ENCODE results near the gene ZNF467. TPM values are rescaled to one million over a fixed set of nuclear protein-coding genes. Genes with fewer than 3 reads are reported as not detected.

Gene ZNF467
- total RNA-seq, 4 donors from 2014 or later, result 6.2 to 12.1 (median 9.8) TPM

- intact Hi-C loops (cut with DNase I; ENCODE audit: low total_unique reads), result no loop called here
- 1 to 2% methylated on average over 26 to 35 of the region's 47 CpGs for WGBS, 2 donors
- H3K4me3 ChIP-seq (ENCODE audit: low read depth, poor library complexity, severe bottlenecking), result peak overlapping the region; percentile 33
- DNase-seq (ENCODE audit: low spot score in 2 of 2), result peak in 1 of 2 donors; percentile 89
- TF ChIP-seq CTCF (IDR thresholded peaks at IDR 0.05) (no peak), POLR2A (IDR thresholded peaks at IDR 0.05) (no peak)
These were observed 990 bp downstream of the ZNF467 start for GRCh38 chr7:149772241-149772955.

- peak; percentile 86 to 98 for DNase-seq (ENCODE audit: low spot score in 2 of 2)
- WGBS, 2 donors, result 1% methylated on average over 25 to 34 of the region's 37 CpGs
- intact Hi-C loops (cut with DNase I; ENCODE audit: low total_unique reads), result no loop called here
These were observed 1.6 kb downstream of the ZNF467 start for GRCh38 chr7:149771720-149772240.

GRCh38 chr7:149770728-149771636, 2.4 kb downstream of the ZNF467 start:
- WGBS, 2 donors, result 28% methylated on average over 16 of the region's 16 CpGs
- H3K4me3 ChIP-seq (ENCODE audit: low read depth, poor library complexity, severe bottlenecking), result no peak overlapping the region
- TF ChIP-seq CTCF (IDR thresholded peaks at IDR 0.05) (no peak), POLR2A (IDR thresholded peaks at IDR 0.05) (no peak)
- intact Hi-C loops (cut with DNase I; ENCODE audit: low total_unique reads), result no loop called here
- DNase-seq (ENCODE audit: low spot score in 2 of 2), result peak in 1 of 2 donors; percentile 89

More at GRCh38 chr7:149771720-149772240, 1.6 kb downstream of the ZNF467 start:
- TF ChIP-seq POLR2A (IDR thresholded peaks at IDR 0.05) (no peak), CTCF (IDR thresholded peaks at IDR 0.05) (no peak)
- H3K4me3 ChIP-seq (ENCODE audit: low read depth, poor library complexity, severe bottlenecking), result peak overlapping the region; percentile 30

DNA sequence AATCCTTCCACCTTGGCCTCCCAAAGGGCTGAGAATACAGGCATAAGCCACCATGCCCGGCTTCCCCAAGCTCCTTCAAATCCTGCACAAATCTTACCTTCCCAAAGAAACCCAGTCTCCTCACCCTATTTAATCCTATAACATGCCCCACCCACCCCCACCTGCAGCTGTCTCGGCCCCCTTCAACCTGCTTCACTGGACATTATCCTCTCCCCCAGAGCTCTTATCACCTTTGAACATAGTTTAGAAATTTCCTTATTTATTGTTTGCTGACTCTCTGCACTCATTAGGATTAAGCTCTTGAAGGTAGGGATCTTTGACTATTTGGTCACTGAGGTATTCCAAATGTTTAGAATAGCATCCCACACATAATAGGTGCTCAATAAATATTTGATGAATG, 3.5 kb downstream of the ZNF467 start:
- DNase-seq (ENCODE audit: low spot score in 2 of 2), result no peak
- 94 to 100% methylated on average over 2 of the region's 2 CpGs for WGBS, 2 donors
- no peak overlapping the region for H3K4me3 ChIP-seq (ENCODE audit: low read depth, poor library complexity, severe bottlenecking)
- TF ChIP-seq POLR2A (IDR thresholded peaks at IDR 0.05) (no peak), CTCF (IDR thresholded peaks at IDR 0.05) (no peak)
- intact Hi-C loops (cut with DNase I; ENCODE audit: low total_unique reads), result no loop called here

- TF ChIP-seq CTCF (IDR thresholded peaks at IDR 0.05) (no peak), POLR2A (IDR thresholded peaks at IDR 0.05) (no peak)
- no peak for DNase-seq (ENCODE audit: low spot score in 2 of 2)
- H3K4me3 ChIP-seq (ENCODE audit: low read depth, poor library complexity, severe bottlenecking), result no peak overlapping the region
- 91 to 92% methylated on average over 7 of the region's 7 CpGs for WGBS, 2 donors
- intact Hi-C loops (cut with DNase I; ENCODE audit: low total_unique reads), result no loop called here
These were observed 4.5 kb downstream of the ZNF467 start for GRCh38 chr7:149768931-149769330.
